AG10803 (cell line): ENCODE results near the gene LTF.
"Not testable (repeated sequence)": the region's sequence is repeated elsewhere in the genome, so short reads cannot be mapped to it uniquely, and the experiment has no call there.

Experiments used
- DNase-seq: peaks from one replicate; pipeline ENCODE4 v3.0.0; 2010; ENCODE audit warnings: low read depth
- H3K4me3 ChIP-seq: 2 replicates; pipeline ENCODE4 v1.5.1; 2011; ENCODE audit warnings: mild to moderate bottlenecking, low read length, control low read depth
- CTCF ChIP-seq: conservative IDR thresholded peaks from 2 replicates; pipeline ENCODE4 v1.5.1; 2011; ENCODE audit warnings: mild to moderate bottlenecking, low read length, control low read depth, inconsistent platforms

The LTF gene

GRCh38 chr3:46496746-46497555 is 32.2 kb upstream of the LTF start:
- no peak overlapping the region for H3K4me3 ChIP-seq
- peak; percentile 30; the same call in 1 of the 2 replicates for TF ChIP-seq CTCF
- DNase-seq: no peak

DNA sequence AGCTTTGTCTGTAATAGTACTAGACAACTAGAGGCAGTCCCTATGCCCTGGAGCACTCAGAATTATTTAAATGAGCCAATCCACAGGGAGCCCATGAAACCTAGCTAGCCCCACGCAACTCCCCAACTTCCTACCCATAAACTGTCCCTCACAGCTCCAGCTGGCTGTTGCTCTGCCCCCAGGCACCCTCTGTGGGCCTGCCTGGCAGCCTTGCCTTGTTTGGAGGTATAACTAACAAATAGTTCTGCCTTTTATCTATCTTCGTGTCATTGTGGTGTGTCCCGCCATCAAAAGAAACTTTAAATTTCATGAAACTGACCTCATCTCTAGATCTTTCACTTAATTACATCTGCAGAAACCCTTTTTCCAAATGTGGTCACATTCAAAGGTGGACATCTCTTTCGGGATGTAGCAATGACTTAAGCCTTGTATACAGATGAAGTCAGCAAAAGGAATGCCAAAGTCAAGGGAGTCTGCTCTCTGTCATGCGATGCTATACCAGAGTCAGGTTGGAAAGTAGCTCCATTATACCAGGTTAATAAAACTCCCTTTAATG is 31.3 kb upstream of the LTF start:
- TF ChIP-seq CTCF: no peak
- no peak overlapping the region for H3K4me3 ChIP-seq
- DNase-seq: peak; percentile 87

GRCh38 chr3:46494491-46494890 is 29.8 kb upstream of the LTF start:
- not testable (repeated sequence) for DNase-seq, H3K4me3 ChIP-seq

- TF ChIP-seq CTCF: no peak
- H3K4me3 ChIP-seq: no peak overlapping the region
- no peak for DNase-seq
Measured at GRCh38 chr3:46492890-46493547, 28.3 kb upstream of the LTF start.

GRCh38 chr3:46491089-46492070 is 26.7 kb upstream of the LTF start:
- H3K4me3 ChIP-seq: no peak overlapping the region
- no peak for TF ChIP-seq CTCF
- DNase-seq: no peak

DNA sequence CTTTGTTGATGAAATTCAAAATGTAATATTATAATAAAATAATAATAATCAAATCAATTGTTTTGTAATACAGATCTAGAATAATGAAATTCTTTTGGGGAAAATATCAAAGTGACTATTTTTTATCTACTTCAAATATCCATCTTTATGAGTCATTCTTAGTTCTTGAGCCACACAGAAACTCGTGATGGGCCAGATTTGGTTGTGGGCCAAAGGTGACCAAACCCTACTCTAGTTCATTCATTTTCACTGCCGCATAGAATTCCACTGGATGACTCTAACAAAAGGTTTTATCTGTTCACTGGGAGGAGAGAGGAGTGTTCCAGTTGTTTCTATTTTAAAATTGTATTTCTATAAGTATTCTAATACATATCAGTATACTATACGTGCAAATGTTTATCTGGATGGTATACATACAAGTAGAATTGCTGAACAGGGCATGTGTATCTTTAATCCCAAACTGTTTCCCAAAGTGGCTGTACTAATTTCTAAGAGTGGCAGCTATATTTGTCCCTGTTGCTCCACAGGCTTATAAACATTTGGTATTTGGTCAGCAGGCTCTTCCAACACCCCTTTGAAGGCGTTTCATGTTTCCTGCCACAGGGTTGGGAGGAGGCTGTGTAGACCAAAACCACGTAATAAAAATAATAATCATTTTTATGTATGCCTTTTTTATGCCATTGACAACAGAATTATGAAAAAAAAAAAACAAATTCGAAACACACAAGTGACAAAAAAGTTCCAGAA is 25.8 kb upstream of the LTF start:
- DNase-seq: no peak
- no peak for TF ChIP-seq CTCF
- H3K4me3 ChIP-seq: no peak overlapping the region
